Activated T-helper 1 cell treated with Interleukin-2 at 50 U/mL for 16 hours (primary cell): ENCODE results near the gene DMXL1.
"Not testable (repeated sequence)": the region's sequence is repeated elsewhere in the genome, so short reads cannot be mapped to it uniquely, and the experiment has no call there.

Experiments used
- DNase-seq: peaks from one replicate; pipeline ENCODE4 v3.0.0-alpha.2; 2020; ENCODE audit warnings: low read depth

DMXL1 gene

GRCh38 chr5:119217183-119217582, 146.3 kb downstream of the DMXL1 start:
- no peak for DNase-seq

- DNase-seq: no peak
Observed at GRCh38 chr5:119218830-119219782, 148.2 kb downstream of the DMXL1 start.

GRCh38 chr5:119220576-119221197, 149.8 kb downstream of the DMXL1 start:
- no peak for DNase-seq

GRCh38 chr5:119221330-119221729, 150.4 kb downstream of the DMXL1 start:
- DNase-seq: no peak

DNA sequence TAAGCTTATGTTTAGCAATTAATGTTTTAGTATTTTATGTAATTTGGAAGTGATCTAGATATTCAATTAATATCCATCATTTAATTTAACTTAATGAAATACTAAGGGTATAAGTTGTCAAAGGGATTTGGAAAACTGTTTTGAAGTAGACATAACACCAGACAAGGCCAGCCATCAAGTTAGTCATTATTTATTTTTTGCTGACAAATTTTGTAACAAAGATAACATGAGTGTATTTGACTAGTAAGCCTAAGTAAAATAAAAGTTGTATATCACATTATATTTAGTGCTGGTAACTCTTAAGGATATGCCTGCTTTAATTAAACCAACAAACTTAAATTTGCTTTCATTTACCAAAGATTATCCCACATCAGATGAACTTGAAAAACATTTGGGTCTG, 159.1 kb downstream of the DMXL1 start:
- no peak for DNase-seq

DNA sequence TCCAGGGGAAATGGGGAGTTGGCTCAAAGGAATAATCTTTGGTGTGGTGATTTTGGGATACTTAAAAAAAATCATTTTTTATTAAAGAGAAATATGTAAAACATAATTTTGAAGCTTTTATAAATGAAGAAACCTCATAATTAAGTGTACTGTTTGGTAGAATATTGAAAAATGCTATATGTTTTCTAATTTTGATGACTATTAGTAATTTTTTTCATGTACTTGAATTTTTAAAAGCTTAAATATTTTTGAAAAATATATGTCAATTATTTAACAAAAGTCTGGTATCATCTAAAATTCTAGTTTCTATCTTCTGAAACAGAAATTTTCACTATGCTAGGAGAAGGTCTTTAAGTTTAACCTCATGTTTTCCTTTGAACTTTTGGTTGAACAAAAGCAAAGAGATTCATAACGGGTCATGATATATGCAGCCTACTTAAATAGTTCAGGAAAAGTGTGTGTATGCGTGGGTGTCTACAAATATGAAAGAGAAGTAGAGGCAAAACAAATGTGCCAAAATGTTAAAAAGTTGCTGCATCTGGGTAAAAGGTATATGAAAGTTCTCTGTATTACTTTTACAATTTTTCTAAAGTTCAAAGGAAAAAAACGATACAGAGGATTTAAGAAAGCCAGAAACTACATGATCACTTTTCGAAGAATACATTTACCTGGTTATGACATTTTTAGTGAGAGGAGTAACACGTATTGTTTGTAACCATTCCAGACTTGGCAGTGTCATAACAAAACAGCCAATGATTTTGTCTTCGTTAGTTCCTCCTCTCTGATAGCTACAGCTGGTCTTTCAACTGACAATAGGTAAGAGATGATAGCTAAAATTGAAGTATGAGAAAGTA, 167.6 kb downstream of the DMXL1 start:
- DNase-seq: no peak

DNA sequence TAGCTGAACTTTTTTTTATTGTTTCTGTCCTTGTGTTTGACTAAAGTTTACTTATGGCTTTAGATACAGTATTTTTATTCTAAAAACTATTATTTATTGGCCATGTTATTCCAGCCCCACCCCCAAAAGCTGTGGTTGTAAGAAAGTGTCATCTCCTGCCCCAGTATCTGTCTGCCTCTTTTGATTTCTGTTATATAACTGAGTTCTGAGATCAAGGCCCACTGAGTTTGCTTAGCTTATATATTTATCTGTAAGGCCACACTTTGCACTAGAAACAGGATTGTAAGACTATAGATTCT, 168.2 kb downstream of the DMXL1 start:
- no peak for DNase-seq

GRCh38 chr5:119239826-119240225, 168.9 kb downstream of the DMXL1 start:
- DNase-seq: not testable (repeated sequence)

GRCh38 chr5:119243888-119244287, 173.0 kb downstream of the DMXL1 start:
- DNase-seq: no peak

DNA sequence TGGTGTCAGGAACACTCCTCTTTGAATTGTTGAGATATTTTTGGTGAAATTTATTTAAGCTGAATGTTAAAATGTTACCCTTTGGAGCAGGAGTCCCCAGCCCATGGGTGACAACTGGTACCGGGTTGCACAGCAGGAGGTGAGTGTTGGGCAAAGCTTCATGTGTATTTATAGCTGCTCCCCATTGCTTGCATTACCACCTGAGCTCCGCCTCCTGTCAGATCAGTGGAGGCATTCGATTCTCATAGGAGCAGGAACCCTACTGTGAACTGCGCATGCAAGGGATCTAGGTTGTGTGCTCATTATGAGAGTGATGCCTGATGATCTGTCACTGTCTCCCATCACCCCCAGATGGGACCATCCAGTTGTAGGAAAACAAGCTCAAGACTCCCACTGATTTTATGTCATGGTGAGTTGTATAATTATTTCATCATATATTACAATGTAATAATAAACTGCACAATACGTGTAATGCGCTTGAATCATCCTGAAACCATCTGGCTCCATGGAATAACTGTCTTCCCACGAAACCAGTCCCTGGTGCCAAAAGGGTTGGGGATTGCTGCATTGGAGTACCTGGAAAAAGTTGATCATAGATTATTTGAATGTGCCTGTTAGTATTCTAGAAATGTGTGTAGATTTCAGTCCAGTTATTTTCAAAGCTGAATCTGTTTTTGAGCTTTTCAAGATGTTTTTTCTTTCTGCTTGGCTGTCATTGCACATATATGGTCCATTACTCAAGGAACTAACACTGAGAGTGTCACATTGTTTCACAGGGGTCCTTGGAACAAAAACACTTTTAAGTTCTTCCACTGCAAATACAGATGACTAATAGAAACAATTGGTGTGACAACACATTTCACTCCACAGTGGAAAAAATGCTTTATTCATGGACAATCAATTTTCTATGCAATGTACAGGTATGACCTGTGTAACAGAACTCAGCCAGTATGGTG, 180.3 kb downstream of the DMXL1 start:
- no peak for DNase-seq

- no peak for DNase-seq
Observed at GRCh38 chr5:119255571-119256356, 184.9 kb downstream of the DMXL1 start.

GRCh38 chr5:119257613-119258012, 186.7 kb downstream of the DMXL1 start:
- no peak for DNase-seq

- DNase-seq: no peak
Observed at GRCh38 chr5:119263639-119264038, 192.8 kb downstream of the DMXL1 start.

DNA sequence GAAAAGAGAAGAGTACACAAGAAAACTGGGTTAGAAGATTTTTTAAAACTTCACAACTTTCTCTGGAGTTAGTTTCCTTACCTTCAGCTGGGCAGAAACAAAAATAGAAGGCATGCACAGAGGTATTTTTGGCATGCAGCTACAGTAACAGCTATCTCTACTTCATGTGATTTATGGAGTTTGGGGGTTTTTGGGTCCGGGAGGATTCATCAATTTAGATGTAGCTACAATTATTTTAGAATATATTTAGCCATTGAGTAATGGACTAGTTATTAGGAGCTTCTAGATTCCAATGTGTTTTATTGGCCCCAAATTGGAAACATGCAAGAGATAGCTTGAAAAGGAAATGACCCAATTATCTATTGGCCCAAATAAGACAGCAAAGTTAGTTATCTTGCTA, 193.3 kb downstream of the DMXL1 start:
- no peak for DNase-seq

GRCh38 chr5:119267958-119268386, 197.1 kb downstream of the DMXL1 start:
- DNase-seq: peak; percentile 69

DNA sequence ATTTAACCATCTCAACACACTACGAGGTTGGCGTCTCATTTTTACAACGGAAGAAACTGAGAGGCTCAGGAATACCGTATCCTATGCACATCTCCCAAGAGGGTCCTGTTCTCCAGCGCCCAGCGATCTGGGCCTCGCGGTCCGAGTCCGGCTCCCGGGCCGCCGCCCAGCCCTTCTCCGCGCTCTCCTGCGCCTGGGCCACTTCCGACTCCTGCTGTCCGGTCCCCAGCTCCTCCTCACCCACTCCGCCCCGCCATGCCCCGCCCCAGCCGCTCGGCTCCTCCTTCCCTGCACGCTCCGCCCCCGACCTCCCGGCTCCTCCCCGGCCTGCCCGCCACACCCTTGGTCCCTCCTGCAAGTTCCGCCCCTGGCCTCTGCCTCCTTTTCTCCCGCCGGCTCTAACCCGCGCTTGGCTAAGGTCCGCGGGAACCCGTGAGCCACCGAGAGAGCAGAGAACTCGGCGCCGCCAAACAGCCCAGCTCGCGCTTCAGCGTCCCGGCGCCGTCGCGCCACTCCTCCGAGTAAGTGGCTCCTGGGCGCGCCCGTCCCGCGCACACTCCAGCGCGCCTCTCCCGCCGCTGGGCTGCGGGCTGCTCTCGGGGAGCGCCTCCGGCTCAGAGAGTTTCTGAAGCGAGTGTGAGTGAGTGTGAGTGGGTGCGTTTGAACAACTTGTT, 197.6 kb downstream of the DMXL1 start:
- peak; percentile 91 for DNase-seq

DNA sequence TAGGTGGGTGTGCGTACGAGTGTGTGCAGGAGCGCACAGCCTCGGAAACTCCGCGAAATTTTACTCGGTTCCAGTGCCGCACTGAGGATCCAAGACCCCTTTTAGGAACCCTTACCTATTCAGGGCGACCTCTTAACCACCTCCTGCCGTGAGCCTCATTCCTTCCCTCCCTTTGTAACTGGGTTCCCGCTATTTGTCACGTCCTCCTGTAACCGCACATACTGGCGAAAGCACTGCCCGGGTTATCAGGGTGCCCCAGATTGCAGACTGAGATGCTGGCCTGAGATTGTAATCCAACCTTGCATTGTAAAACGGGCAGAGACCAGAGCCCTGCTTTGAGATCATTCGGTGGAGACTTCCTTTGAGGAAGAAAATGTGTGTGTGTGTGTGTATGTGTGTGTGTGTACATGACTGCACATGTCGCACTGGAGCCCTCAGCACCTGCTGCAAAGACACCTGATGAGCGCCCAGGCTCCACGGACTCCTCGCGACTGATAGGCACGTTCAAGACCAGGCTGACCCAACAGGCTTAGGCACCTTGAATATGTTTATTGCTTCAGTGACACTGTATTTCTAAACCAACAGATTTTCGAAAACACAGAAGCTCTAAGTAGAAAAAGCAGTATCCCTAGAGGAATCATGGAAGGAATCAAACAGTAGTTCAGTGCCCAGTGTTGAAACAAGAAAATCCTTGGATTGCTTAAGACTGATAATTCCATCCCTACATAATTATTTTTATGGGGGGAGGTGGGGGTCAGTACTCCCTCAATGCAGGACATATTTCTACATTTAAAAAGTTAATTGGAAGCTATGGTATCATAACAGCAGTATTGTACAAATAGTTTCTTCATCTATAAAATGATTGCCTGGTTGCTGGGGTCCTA, 198.4 kb downstream of the DMXL1 start:
- DNase-seq: no peak

DNA sequence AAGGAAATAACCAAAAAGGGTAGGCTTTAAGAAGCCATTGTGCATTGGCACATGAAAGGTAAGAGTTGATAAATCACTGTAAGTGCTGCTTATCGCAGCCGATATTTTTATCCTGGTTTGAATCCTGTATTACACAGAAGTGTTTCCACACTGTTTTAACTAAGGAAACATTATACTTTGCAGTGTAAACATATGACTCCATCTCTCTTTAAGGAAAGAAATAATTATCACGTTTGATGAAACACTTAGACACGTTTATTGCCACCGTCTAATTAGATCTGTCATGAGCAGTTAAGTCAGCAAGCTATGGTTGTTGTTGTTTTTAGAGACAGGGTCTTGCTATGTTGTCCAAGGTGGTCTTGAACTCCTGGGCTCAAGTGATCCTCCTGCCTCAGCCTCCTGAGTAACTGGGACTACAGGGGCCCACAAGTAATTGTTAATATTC, 199.3 kb downstream of the DMXL1 start:
- no peak for DNase-seq
